Left lung (tissue), 10 donors: ENCODE data around the gene FCHSD2. TPM values are rescaled to one million over a fixed set of nuclear protein-coding genes. Genes with fewer than 3 reads are reported as not detected.
"Not testable (repeated sequence)": the region's sequence is repeated elsewhere in the genome, so short reads cannot be mapped to it uniquely, and the experiment has no call there.

Experiments
- ATAC-seq: fragments of 200-7000 bp; cut with Tn5 transposase; one replicate; pipeline ENCODE4 v1.9.1; 2020; ENCODE audit warnings: moderate library complexity
- DNase-seq, 4 donors: peaks; one replicate each; pipeline ENCODE4 v3.0.0-alpha.2; 2013 to 2020
- H3K27ac ChIP-seq, 2 donors: fragments of 200-600 bp; sonication (generic) in 1 of 2; one replicate each; pipeline versions ENCODE4 v1.5.0 to v1.8.0; 2020 to 2021
- H3K27me3 ChIP-seq, 2 donors: fragments of 200-600 bp; sonication (generic) in 1 of 2; one replicate each; pipeline versions ENCODE4 v1.5.0 to v1.8.0; 2020 to 2021
- H3K36me3 ChIP-seq, 2 donors: fragments of 200-600 bp; sonication (generic) in 1 of 2; one replicate each; pipeline versions ENCODE4 v1.5.0 to v1.8.0; 2020 to 2021
- H3K4me1 ChIP-seq, 2 donors: fragments of 200-600 bp; one replicate each; pipeline ENCODE4 v1.8.0; 2021
- H3K4me3 ChIP-seq, 2 donors: fragments of 200-600 bp; sonication (generic) in 1 of 2; one replicate each; pipeline versions ENCODE4 v1.5.0 to v1.8.0; 2020 to 2021; ENCODE audit warnings: mild to moderate bottlenecking in 1 of 2
- H3K9me3 ChIP-seq, 2 donors: fragments of 200-600 bp; sonication (generic) in 1 of 2; one replicate each; pipeline versions ENCODE4 v1.5.0 to v1.8.0; 2020 to 2021
- intact Hi-C, 2 donors: fragments of 100-400 bp; cut with DNase I; formaldehyde crosslinking; loops; one replicate each; pipeline versions ENCODE4 v1.11.2 to v1.14.2; 2022
- polyA plus RNA-seq, 6 donors: library from polyadenylated mRNA; unstranded; fragments of 120-200 nt; gene quantifications; one replicate each; pipeline ENCODE4 v1.2.1, GENCODE V29; 2013; ENCODE audit not compliant: insufficient read length in 6 of 6
- total RNA-seq, 2 donors: library from RNA; stranded (reverse); fragmentation: NEBNext Ultra II Directional; extraction: Animal tissue kit (Norgen Biotek cat#: 25700); gene quantifications; one replicate each; pipeline ENCODE4 v1.2.1, GENCODE V29; 2021
- TF ChIP-seq, protein P1 (sequence below), 2 donors: fragments of 200-600 bp; sonication (generic) in 1 of 2; IDR thresholded peaks; one replicate each; pipeline versions ENCODE4 v1.5.0 to v1.8.0; 2021; ENCODE audit warnings: antibody characterized with exemption in 2 of 2
- donor health status: DM: no; HTN: yes; CAD: no.
- donor health status: DM: no; HTN: no; CAD: no.

FCHSD2 gene
- total and polyA plus RNA-seq, 8 donors, result 46.2 to 58.2 (median 48.5) TPM

DNA sequence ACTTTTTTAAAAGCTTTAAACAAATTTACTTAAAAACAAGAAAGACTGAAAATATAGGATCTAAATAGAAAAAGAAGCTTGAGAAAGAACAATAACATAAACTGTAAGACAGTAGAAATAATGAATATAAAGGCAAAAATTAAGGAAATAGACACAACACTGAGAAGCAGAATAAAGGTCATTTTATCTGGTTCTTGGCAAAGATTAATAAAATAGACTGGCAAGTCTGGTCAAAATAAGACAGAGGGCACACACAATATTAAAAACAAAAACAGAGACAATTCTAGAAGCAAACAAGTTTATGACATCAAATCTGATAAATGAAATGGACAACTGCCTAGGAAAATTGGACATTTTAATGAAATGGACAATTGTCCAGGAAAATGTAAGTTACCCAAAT, 222.1 kb downstream of the FCHSD2 start:
- TF ChIP-seq, protein P1, sequence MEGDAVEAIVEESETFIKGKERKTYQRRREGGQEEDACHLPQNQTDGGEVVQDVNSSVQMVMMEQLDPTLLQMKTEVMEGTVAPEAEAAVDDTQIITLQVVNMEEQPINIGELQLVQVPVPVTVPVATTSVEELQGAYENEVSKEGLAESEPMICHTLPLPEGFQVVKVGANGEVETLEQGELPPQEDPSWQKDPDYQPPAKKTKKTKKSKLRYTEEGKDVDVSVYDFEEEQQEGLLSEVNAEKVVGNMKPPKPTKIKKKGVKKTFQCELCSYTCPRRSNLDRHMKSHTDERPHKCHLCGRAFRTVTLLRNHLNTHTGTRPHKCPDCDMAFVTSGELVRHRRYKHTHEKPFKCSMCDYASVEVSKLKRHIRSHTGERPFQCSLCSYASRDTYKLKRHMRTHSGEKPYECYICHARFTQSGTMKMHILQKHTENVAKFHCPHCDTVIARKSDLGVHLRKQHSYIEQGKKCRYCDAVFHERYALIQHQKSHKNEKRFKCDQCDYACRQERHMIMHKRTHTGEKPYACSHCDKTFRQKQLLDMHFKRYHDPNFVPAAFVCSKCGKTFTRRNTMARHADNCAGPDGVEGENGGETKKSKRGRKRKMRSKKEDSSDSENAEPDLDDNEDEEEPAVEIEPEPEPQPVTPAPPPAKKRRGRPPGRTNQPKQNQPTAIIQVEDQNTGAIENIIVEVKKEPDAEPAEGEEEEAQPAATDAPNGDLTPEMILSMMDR (IDR thresholded peaks at IDR 0.05), result no peak
- H3K4me1 ChIP-seq, result peaks cover 3 to 8% of the 10 kb centered on the region in 2 donors
- H3K36me3 ChIP-seq, result peaks cover 0 to 4% of the 10 kb centered on the region in 2 donors
- no peaks in the 10 kb centered on the region for H3K27me3 ChIP-seq
- intact Hi-C loops, result loop anchor here in 1 of 2 donors (10.0 kb wide), 1 partner anchor 255 kb away; no protein-coding TSS in a partner anchor
- ATAC-seq (no peak), DNase-seq (no peak)
- no peaks in the 10 kb centered on the region for H3K9me3 ChIP-seq
- H3K4me3 ChIP-seq, result no peak overlapping the region
- no peak overlapping the region for H3K27ac ChIP-seq

DNA sequence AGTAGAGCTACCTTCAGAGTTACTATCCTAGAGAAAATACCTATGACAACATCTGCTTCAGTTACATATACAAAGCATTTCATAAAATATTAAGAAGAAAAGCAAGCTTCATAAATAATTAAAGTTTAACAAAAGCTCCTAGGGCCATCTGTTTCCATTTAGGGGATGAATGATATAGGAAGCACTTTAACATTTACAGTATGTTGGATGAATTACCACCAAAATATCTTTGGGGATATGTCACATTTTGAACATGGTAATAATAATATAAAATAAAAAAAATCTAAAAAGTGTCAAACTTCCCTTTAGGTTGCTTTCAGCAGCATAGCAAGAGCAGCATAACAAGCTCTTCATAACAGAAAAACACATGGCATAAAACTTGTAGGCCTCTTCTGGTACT, 223.3 kb downstream of the FCHSD2 start:
- Histone ChIP-seq H3K9me3 (no peaks in the 10 kb centered on the region), H3K4me1 (no peaks in the 10 kb centered on the region), H3K4me3 (no peak overlapping the region), H3K36me3 (peaks cover 0 to 4% of the 10 kb centered on the region in 2 donors), H3K27me3 (no peaks in the 10 kb centered on the region), H3K27ac (no peak overlapping the region)
- ATAC-seq, result no peak
- DNase-seq, result no peak
- TF ChIP-seq, protein P1 (IDR thresholded peaks at IDR 0.05), result no peak
- intact Hi-C loops, result no loop called here

DNA sequence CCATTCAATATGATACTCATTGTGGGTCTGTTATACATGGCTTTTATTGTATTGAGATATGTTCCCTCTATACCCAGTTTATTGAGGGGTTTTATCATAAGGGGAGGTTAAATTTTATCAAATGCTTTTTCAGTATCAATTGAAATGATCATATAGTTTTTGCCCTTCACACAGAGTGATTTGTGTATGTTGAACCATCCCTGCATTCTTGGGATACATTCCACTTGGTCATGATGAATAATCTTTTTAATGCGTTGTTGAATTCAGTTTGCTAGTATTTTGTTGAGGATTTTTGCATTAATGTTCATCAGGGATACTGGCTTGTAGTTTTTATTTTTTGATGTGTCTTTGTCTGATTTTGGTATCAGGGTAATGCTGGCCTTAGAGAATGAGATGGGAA, 229.9 kb downstream of the FCHSD2 start:
- H3K4me3 ChIP-seq, result no peak overlapping the region
- H3K36me3 ChIP-seq, result no peaks in the 10 kb centered on the region
- no peaks in the 10 kb centered on the region for H3K4me1 ChIP-seq
- intact Hi-C loops, result no loop called here
- no peaks in the 10 kb centered on the region for H3K27me3 ChIP-seq
- ATAC-seq (no peak), DNase-seq (no peak)
- no peak overlapping the region for H3K27ac ChIP-seq
- H3K9me3 ChIP-seq, result peaks cover 0 to 24% of the 10 kb centered on the region in 2 donors
- TF ChIP-seq, protein P1 (IDR thresholded peaks at IDR 0.05), result no peak

DNA sequence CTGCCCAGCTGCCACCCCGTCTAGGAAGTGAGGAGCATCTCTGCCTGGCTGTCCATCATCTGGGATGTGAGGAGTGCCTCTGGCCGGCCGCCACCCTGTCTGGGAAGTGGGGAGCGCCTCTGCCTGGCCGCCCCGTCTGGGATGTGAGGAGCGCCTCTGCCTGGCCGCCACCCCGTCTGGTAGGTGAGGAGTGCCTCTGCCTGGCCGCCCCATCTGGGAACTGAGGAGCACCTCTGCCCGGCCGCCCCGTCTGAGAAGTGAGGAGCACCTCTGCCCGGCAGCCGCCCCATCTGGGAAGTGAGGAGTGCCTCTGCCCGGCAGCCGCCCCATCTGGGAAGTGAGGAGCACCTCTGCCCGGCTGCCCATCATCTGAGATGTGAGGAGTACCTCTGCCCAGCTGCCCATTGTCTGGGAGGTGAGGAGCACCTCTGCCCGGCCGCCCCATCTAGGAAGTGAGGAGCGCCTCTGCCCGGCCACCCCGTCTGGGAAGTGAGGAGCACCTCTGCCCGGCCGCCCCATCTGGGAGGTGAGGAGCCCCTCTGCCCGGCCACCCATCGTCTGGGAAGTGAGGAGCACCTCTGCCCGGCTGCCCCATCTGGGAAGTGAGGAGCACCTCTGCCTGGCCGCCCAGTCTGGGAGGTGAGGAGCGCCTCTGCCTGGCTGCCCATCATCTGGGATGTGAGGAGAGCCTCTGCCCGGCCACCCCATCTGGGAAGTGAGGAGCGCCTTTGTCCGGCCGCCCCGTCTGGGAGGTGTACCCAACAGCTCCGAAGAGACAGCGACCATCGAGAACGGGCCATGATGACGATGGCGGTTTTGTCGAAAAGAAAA, 232.3 kb downstream of the FCHSD2 start:
- H3K9me3 ChIP-seq, result peaks cover 0 to 28% of the 10 kb centered on the region in 2 donors

DNA sequence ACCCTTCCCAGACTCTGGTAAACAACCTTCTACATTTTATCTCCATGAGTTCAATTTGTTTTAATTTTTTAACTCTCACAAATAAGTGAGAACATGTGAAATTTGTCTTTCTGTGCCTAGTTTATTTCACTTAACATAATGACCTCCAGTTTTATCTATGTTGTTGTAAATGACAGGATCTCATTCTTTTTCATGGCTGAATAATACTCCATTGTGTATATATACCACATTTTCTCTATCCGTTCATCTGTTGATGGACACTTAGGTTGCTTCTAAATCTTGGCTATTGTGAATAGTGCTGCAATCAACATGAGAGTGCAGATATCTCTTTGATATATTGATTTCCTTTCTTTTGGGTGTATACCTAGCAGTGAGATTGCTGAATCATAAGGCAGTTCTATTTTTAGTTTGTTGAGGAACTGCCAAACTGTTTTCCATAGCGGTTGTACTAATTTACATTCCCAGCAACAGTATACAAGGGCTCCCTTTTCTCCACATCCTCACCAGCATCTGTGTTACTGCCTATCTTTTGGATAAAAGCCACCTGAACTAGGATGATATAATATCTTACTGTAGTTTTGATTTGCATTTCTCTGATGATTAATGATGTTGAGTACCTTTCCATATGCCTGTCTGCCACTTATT, 234.0 kb downstream of the FCHSD2 start:
- DNase-seq, result no peak
- H3K36me3 ChIP-seq, result no peaks in the 10 kb centered on the region
- no peaks in the 10 kb centered on the region for H3K4me1 ChIP-seq
- no peak overlapping the region for H3K27ac ChIP-seq
- H3K4me3 ChIP-seq, result no peak overlapping the region
- peaks cover 0 to 24% of the 10 kb centered on the region in 2 donors for H3K9me3 ChIP-seq
- no peaks in the 10 kb centered on the region for H3K27me3 ChIP-seq
- intact Hi-C loops, result no loop called here
- ATAC-seq, result no peak
- TF ChIP-seq, protein P1 (IDR thresholded peaks at IDR 0.05), result no peak

More for the DNA sequence above, 232.3 kb downstream of the FCHSD2 start:
- H3K27me3 ChIP-seq, H3K27ac ChIP-seq, H3K36me3 ChIP-seq, ATAC-seq, intact Hi-C loops, H3K4me3 ChIP-seq, H3K4me1 ChIP-seq: not testable (repeated sequence)
- peak in 1 of 4 donors; percentile 69 for DNase-seq
